ENCODE data around the gene OGA.

OGA gene

GRCh38 chr10:101848408-101848807 lies 30.2 kb upstream of the OGA start:
- Histone ChIP-seq H3K9me3 (ENCODE audit: control insufficient read depth, insufficient read depth, low read depth, low read length) (no peaks in the 10 kb centered on the region), H3K27ac (ENCODE audit: extremely low read depth, low read depth, low read length) (no peak overlapping the region), H3K4me1 (ENCODE audit: control insufficient read depth, insufficient read depth, low read length) (no peaks in the 10 kb centered on the region), H3K4me3 (ENCODE audit: low read depth, low read length) (no peak overlapping the region), H3K36me3 (ENCODE audit: control insufficient read depth in 2 of 2, insufficient read depth in 1 of 2, low read length in 2 of 2) (peaks cover 0 to 7% of the 10 kb centered on the region in 2 experiments; a peak in 1 of 3 replicates)
- CTCF ChIA-PET: interaction anchor here (1.0 to 4.4 kb wide), 5 partner anchors 7 to 224 kb away, joined by 4 to 25 read pairs (median 8); no protein-coding TSS in a partner anchor
- TF ChIP-seq ZEB2 (tag by site-specific recombination; IDR thresholded peaks at IDR 0.05) (no peak), ZNF148 (tag by site-specific recombination; IDR thresholded peaks at IDR 0.05; ENCODE audit: borderline replicate concordance) (no peak), ZNF768 (tag by site-specific recombination; IDR thresholded peaks at IDR 0.05) (no peak), ZNF394 (tag by site-specific recombination; IDR thresholded peaks at IDR 0.05; ENCODE audit: borderline replicate concordance) (no peak), ZNF248 (tag by site-specific recombination; IDR thresholded peaks at IDR 0.05) (no peak), HOXD13 (CRISPR knock-in tag; IDR thresholded peaks at IDR 0.05; ENCODE audit: borderline replicate concordance) (no peak), ZNF426 (tag by site-specific recombination; IDR thresholded peaks at IDR 0.05) (no peak), GLI2 (tag by site-specific recombination; IDR thresholded peaks at IDR 0.05; ENCODE audit: borderline replicate concordance, low read depth) (no peak), ZNF302 (tag by site-specific recombination; IDR thresholded peaks at IDR 0.05; ENCODE audit: low read depth) (no peak)
- POLR2A ChIA-PET: no interaction called here

GRCh38 chr10:101845893-101846292 lies 27.6 kb upstream of the OGA start:
- ChIA-PET CTCF (interaction anchor here (1.0 to 4.4 kb wide), 2 partner anchors 163 to 227 kb away, joined by 4 to 25 read pairs; no protein-coding TSS in a partner anchor), POLR2A (no interaction called here)
- Histone ChIP-seq H3K27ac (ENCODE audit: extremely low read depth, low read depth, low read length) (no peak overlapping the region), H3K4me3 (ENCODE audit: low read depth, low read length) (no peak overlapping the region), H3K9me3 (ENCODE audit: control insufficient read depth, insufficient read depth, low read depth, low read length) (no peaks in the 10 kb centered on the region), H3K36me3 (ENCODE audit: control insufficient read depth in 2 of 2, insufficient read depth in 1 of 2, low read length in 2 of 2) (peaks cover 0 to 7% of the 10 kb centered on the region in 2 experiments; a peak in 1 of 3 replicates), H3K4me1 (ENCODE audit: control insufficient read depth, insufficient read depth, low read length) (peaks cover 2% of the 10 kb centered on the region)
- TF ChIP-seq INSM2 (tag by site-specific recombination; IDR thresholded peaks at IDR 0.05) (no peak), ZSCAN16 (tag by site-specific recombination; IDR thresholded peaks at IDR 0.05) (no peak), WT1 (tag by site-specific recombination; IDR thresholded peaks at IDR 0.05) (peak; percentile 59), ZNF324 (tag by site-specific recombination; IDR thresholded peaks at IDR 0.05) (no peak)

GRCh38 chr10:101843032-101844021 lies 25.1 kb upstream of the OGA start, which contains the start of gene KCNIP2:
KCNIP2 (minus strand) TSS chr10:101843800; CDS start chr10:101843568, 232 bp downstream.
- H3K4me3 ChIP-seq (ENCODE audit: low read depth, low read length): no peak within 1 kb of the TSS

More at GRCh38 chr10:101843032-101844021, 25.1 kb upstream of the OGA start, which contains the start of gene KCNIP2:
- H3K9me3 ChIP-seq (ENCODE audit: control insufficient read depth, insufficient read depth, low read depth, low read length): no peaks in the 10 kb centered on the region
- TF ChIP-seq ZNF626 (tag by site-specific recombination; IDR thresholded peaks at IDR 0.05) (no peak), EGR2 (tag by site-specific recombination; IDR thresholded peaks at IDR 0.05; ENCODE audit: low read depth) (peak; percentile 93), ZFHX2 (tag by site-specific recombination; conservative IDR thresholded peaks at IDR 0.05) (peak; percentile 96), ZNF548 (tag by site-specific recombination; IDR thresholded peaks at IDR 0.05) (no peak)
- H3K4me1 ChIP-seq (ENCODE audit: control insufficient read depth, insufficient read depth, low read length): peaks cover 6% of the 10 kb centered on the region
- peaks cover 0 to 7% of the 10 kb centered on the region in 2 experiments; a peak in 1 of 3 replicates for H3K36me3 ChIP-seq (ENCODE audit: control insufficient read depth in 2 of 2, insufficient read depth in 1 of 2, low read length in 2 of 2)
- ChIA-PET POLR2A (interaction anchor here (0.6 kb wide), 1 partner anchor 264 kb away, joined by 3 read pairs; no protein-coding TSS in a partner anchor), CTCF (interaction anchor here (0.5 to 6.0 kb wide), 4 partner anchors 46 to 167 kb away, joined by 4 to 59 read pairs (median 17); no protein-coding TSS in a partner anchor)
- no peak within 1 kb of the TSS for H3K27ac ChIP-seq (ENCODE audit: extremely low read depth, low read depth, low read length)
